ENCODE results near the gene TSPEAR. TPM values are rescaled to one million over a fixed set of nuclear protein-coding genes. Genes with fewer than 3 reads are reported as not detected.
"Not testable (repeated sequence)": the region's sequence is repeated elsewhere in the genome, so short reads cannot be mapped to it uniquely, and the experiment has no call there.

The TSPEAR gene
- total RNA-seq, 1 experiment from 2014 or later = not detected

GRCh38 chr21:44593598-44594405, 117.6 kb downstream of the TSPEAR start:
- in situ Hi-C loops (cut with HindIII; ENCODE audit: low pct_unique_long_range_greater_than_20kb, low sequenced_read_pairs) = no loop called here
- DNase-seq (ENCODE audit: low read depth, low spot score) = no peak

- no peak for DNase-seq (ENCODE audit: low read depth, low spot score)
- in situ Hi-C loops (cut with HindIII; ENCODE audit: low pct_unique_long_range_greater_than_20kb, low sequenced_read_pairs) = no loop called here
Observed at GRCh38 chr21:44592446-44593311, 118.7 kb downstream of the TSPEAR start, which contains the start of gene KRTAP10-6. TSS of gene KRTAP10-6 (minus strand) at chr21:44592505. CDS start at chr21:44592484, 21 bp downstream.

GRCh38 chr21:44591801-44592130, 119.6 kb downstream of the TSPEAR start:
- in situ Hi-C loops (cut with HindIII; ENCODE audit: low pct_unique_long_range_greater_than_20kb, low sequenced_read_pairs) = not testable (repeated sequence)

GRCh38 chr21:44590897-44591800, 120.2 kb downstream of the TSPEAR start:
- in situ Hi-C loops (cut with HindIII; ENCODE audit: low pct_unique_long_range_greater_than_20kb, low sequenced_read_pairs); DNase-seq (ENCODE audit: low read depth, low spot score): not testable (repeated sequence)

More at GRCh38 chr21:44591801-44592130, 119.6 kb downstream of the TSPEAR start:
- not testable (repeated sequence) for DNase-seq (ENCODE audit: low read depth, low spot score)

GRCh38 chr21:44590311-44590721, 121.1 kb downstream of the TSPEAR start:
- in situ Hi-C loops (cut with HindIII; ENCODE audit: low pct_unique_long_range_greater_than_20kb, low sequenced_read_pairs) = no loop called here
- no peak for DNase-seq (ENCODE audit: low read depth, low spot score)

- no peak for DNase-seq (ENCODE audit: low read depth, low spot score)
- in situ Hi-C loops (cut with HindIII; ENCODE audit: low pct_unique_long_range_greater_than_20kb, low sequenced_read_pairs) = no loop called here
Observed at GRCh38 chr21:44589586-44590305, 121.6 kb downstream of the TSPEAR start.

GRCh38 chr21:44589094-44589493, 122.3 kb downstream of the TSPEAR start:
- in situ Hi-C loops (cut with HindIII; ENCODE audit: low pct_unique_long_range_greater_than_20kb, low sequenced_read_pairs) = no loop called here
- no peak for DNase-seq (ENCODE audit: low read depth, low spot score)

GRCh38 chr21:44585892-44586291, 125.5 kb downstream of the TSPEAR start:
- in situ Hi-C loops (cut with HindIII; ENCODE audit: low pct_unique_long_range_greater_than_20kb, low sequenced_read_pairs) = no loop called here
- no peak for DNase-seq (ENCODE audit: low read depth, low spot score)

GRCh38 chr21:44583800-44584147, 127.6 kb downstream of the TSPEAR start:
- in situ Hi-C loops (cut with HindIII; ENCODE audit: low pct_unique_long_range_greater_than_20kb, low sequenced_read_pairs) = no loop called here

GRCh38 chr21:44583089-44583799, 128.1 kb downstream of the TSPEAR start:
- no peak for DNase-seq (ENCODE audit: low read depth, low spot score)
- in situ Hi-C loops (cut with HindIII; ENCODE audit: low pct_unique_long_range_greater_than_20kb, low sequenced_read_pairs) = no loop called here

More at GRCh38 chr21:44583800-44584147, 127.6 kb downstream of the TSPEAR start:
- DNase-seq (ENCODE audit: low read depth, low spot score) = no peak

GRCh38 chr21:44582055-44582454, 129.3 kb downstream of the TSPEAR start:
- DNase-seq (ENCODE audit: low read depth, low spot score) = no peak
- in situ Hi-C loops (cut with HindIII; ENCODE audit: low pct_unique_long_range_greater_than_20kb, low sequenced_read_pairs) = no loop called here

GRCh38 chr21:44581158-44581557, 130.2 kb downstream of the TSPEAR start:
- no peak for DNase-seq (ENCODE audit: low read depth, low spot score)
- in situ Hi-C loops (cut with HindIII; ENCODE audit: low pct_unique_long_range_greater_than_20kb, low sequenced_read_pairs) = no loop called here

- in situ Hi-C loops (cut with HindIII; ENCODE audit: low pct_unique_long_range_greater_than_20kb, low sequenced_read_pairs); DNase-seq (ENCODE audit: low read depth, low spot score): not testable (repeated sequence)
Observed at GRCh38 chr21:44580231-44580821, 131.0 kb downstream of the TSPEAR start, which contains the start of gene KRTAP10-5. TSS of gene KRTAP10-5 (minus strand) at chr21:44580604. CDS start at chr21:44580578, 26 bp downstream.

GRCh38 chr21:44579833-44580144, 131.6 kb downstream of the TSPEAR start:
- no peak for DNase-seq (ENCODE audit: low read depth, low spot score)
- in situ Hi-C loops (cut with HindIII; ENCODE audit: low pct_unique_long_range_greater_than_20kb, low sequenced_read_pairs) = no loop called here

GRCh38 chr21:44579056-44579832, 132.1 kb downstream of the TSPEAR start:
- in situ Hi-C loops (cut with HindIII; ENCODE audit: low pct_unique_long_range_greater_than_20kb, low sequenced_read_pairs) = no loop called here
- DNase-seq (ENCODE audit: low read depth, low spot score) = no peak
